Measurements from ENCODE around the gene CYP19A1.
"Not testable (repeated sequence)": the region's sequence is repeated elsewhere in the genome, so short reads cannot be mapped to it uniquely, and the experiment has no call there.

The CYP19A1 gene

GRCh38 chr15:51290720-51291119 is 47.7 kb downstream of the CYP19A1 start:
- no peaks in the 10 kb centered on the region for H3K27me3 ChIP-seq (ENCODE audit: insufficient read depth, low read length)
- H3K9me3 ChIP-seq (ENCODE audit: low read length), result no peaks in the 10 kb centered on the region
- no peak overlapping the region for H2AFZ ChIP-seq (ENCODE audit: low read depth, low read length)
- no peaks in the 10 kb centered on the region for H3K36me3 ChIP-seq (ENCODE audit: insufficient read depth, low read length)
- H3K4me3 ChIP-seq (ENCODE audit: low read length), result no peak overlapping the region
- no peaks in the 10 kb centered on the region for H3K4me1 ChIP-seq (ENCODE audit: insufficient read depth, low read length)

GRCh38 chr15:51289290-51289689 is 49.1 kb downstream of the CYP19A1 start:
- no peak overlapping the region for H3K4me3 ChIP-seq (ENCODE audit: low read length)
- H3K36me3 ChIP-seq (ENCODE audit: insufficient read depth, low read length), result no peaks in the 10 kb centered on the region
- H3K27me3 ChIP-seq (ENCODE audit: insufficient read depth, low read length), result no peaks in the 10 kb centered on the region
- H3K4me1 ChIP-seq (ENCODE audit: insufficient read depth, low read length), result no peaks in the 10 kb centered on the region
- no peaks in the 10 kb centered on the region for H3K9me3 ChIP-seq (ENCODE audit: low read length)
- H2AFZ ChIP-seq (ENCODE audit: low read depth, low read length), result no peak overlapping the region

GRCh38 chr15:51288143-51289065 is 50.0 kb downstream of the CYP19A1 start:
- no peak overlapping the region for H3K4me3 ChIP-seq (ENCODE audit: low read length)
- no peak overlapping the region for H2AFZ ChIP-seq (ENCODE audit: low read depth, low read length)

GRCh38 chr15:51286816-51287215 is 51.6 kb downstream of the CYP19A1 start:
- Histone ChIP-seq H3K9me3 (ENCODE audit: low read length) (no peaks in the 10 kb centered on the region), H3K36me3 (ENCODE audit: insufficient read depth, low read length) (no peaks in the 10 kb centered on the region), H3K4me1 (ENCODE audit: insufficient read depth, low read length) (no peaks in the 10 kb centered on the region), H3K4me3 (ENCODE audit: low read length) (no peak overlapping the region), H2AFZ (ENCODE audit: low read depth, low read length) (no peak overlapping the region), H3K27me3 (ENCODE audit: insufficient read depth, low read length) (no peaks in the 10 kb centered on the region)

More at GRCh38 chr15:51288143-51289065, 50.0 kb downstream of the CYP19A1 start:
- no peaks in the 10 kb centered on the region for H3K4me1 ChIP-seq (ENCODE audit: insufficient read depth, low read length)
- H3K27me3 ChIP-seq (ENCODE audit: insufficient read depth, low read length), result no peaks in the 10 kb centered on the region
- no peaks in the 10 kb centered on the region for H3K9me3 ChIP-seq (ENCODE audit: low read length)
- no peaks in the 10 kb centered on the region for H3K36me3 ChIP-seq (ENCODE audit: insufficient read depth, low read length)

GRCh38 chr15:51285399-51285798 is 53.0 kb downstream of the CYP19A1 start:
- Histone ChIP-seq H3K9me3 (ENCODE audit: low read length) (no peaks in the 10 kb centered on the region), H3K4me1 (ENCODE audit: insufficient read depth, low read length) (no peaks in the 10 kb centered on the region), H2AFZ (ENCODE audit: low read depth, low read length) (no peak overlapping the region), H3K27me3 (ENCODE audit: insufficient read depth, low read length) (no peaks in the 10 kb centered on the region), H3K4me3 (ENCODE audit: low read length) (no peak overlapping the region), H3K36me3 (ENCODE audit: insufficient read depth, low read length) (no peaks in the 10 kb centered on the region)

- no peaks in the 10 kb centered on the region for H3K4me1 ChIP-seq (ENCODE audit: insufficient read depth, low read length)
- no peak overlapping the region for H2AFZ ChIP-seq (ENCODE audit: low read depth, low read length)
- H3K36me3 ChIP-seq (ENCODE audit: insufficient read depth, low read length), result no peaks in the 10 kb centered on the region
- no peaks in the 10 kb centered on the region for H3K27me3 ChIP-seq (ENCODE audit: insufficient read depth, low read length)
- no peak overlapping the region for H3K4me3 ChIP-seq (ENCODE audit: low read length)
- no peaks in the 10 kb centered on the region for H3K9me3 ChIP-seq (ENCODE audit: low read length)
These were observed 53.5 kb downstream of the CYP19A1 start for GRCh38 chr15:51284871-51285270.

GRCh38 chr15:51283026-51283425 is 55.4 kb downstream of the CYP19A1 start:
- Histone ChIP-seq H3K9me3 (ENCODE audit: low read length) (no peaks in the 10 kb centered on the region), H3K4me3 (ENCODE audit: low read length) (no peak overlapping the region)

GRCh38 chr15:51282241-51282640 is 56.2 kb downstream of the CYP19A1 start:
- not testable (repeated sequence) for H3K9me3 ChIP-seq (ENCODE audit: low read length); H3K36me3 ChIP-seq (ENCODE audit: insufficient read depth, low read length); H2AFZ ChIP-seq (ENCODE audit: low read depth, low read length); H3K4me1 ChIP-seq (ENCODE audit: insufficient read depth, low read length); H3K4me3 ChIP-seq (ENCODE audit: low read length); H3K27me3 ChIP-seq (ENCODE audit: insufficient read depth, low read length)

More at GRCh38 chr15:51283026-51283425, 55.4 kb downstream of the CYP19A1 start:
- Histone ChIP-seq H3K4me1 (ENCODE audit: insufficient read depth, low read length) (no peaks in the 10 kb centered on the region), H3K36me3 (ENCODE audit: insufficient read depth, low read length) (no peaks in the 10 kb centered on the region), H3K27me3 (ENCODE audit: insufficient read depth, low read length) (no peaks in the 10 kb centered on the region), H2AFZ (ENCODE audit: low read depth, low read length) (no peak overlapping the region)

GRCh38 chr15:51281368-51281967 is 56.9 kb downstream of the CYP19A1 start:
- Histone ChIP-seq H3K27me3 (ENCODE audit: insufficient read depth, low read length) (no peaks in the 10 kb centered on the region), H3K9me3 (ENCODE audit: low read length) (no peaks in the 10 kb centered on the region), H3K4me3 (ENCODE audit: low read length) (no peak overlapping the region), H3K4me1 (ENCODE audit: insufficient read depth, low read length) (no peaks in the 10 kb centered on the region), H2AFZ (ENCODE audit: low read depth, low read length) (no peak overlapping the region), H3K36me3 (ENCODE audit: insufficient read depth, low read length) (no peaks in the 10 kb centered on the region)

GRCh38 chr15:51280838-51281237 is 57.6 kb downstream of the CYP19A1 start:
- Histone ChIP-seq H3K4me1 (ENCODE audit: insufficient read depth, low read length) (no peaks in the 10 kb centered on the region), H3K9me3 (ENCODE audit: low read length) (no peaks in the 10 kb centered on the region), H3K36me3 (ENCODE audit: insufficient read depth, low read length) (no peaks in the 10 kb centered on the region), H2AFZ (ENCODE audit: low read depth, low read length) (no peak overlapping the region), H3K4me3 (ENCODE audit: low read length) (no peak overlapping the region), H3K27me3 (ENCODE audit: insufficient read depth, low read length) (no peaks in the 10 kb centered on the region)

- Histone ChIP-seq H3K4me3 (ENCODE audit: low read length) (no peak overlapping the region), H3K9me3 (ENCODE audit: low read length) (no peaks in the 10 kb centered on the region), H3K4me1 (ENCODE audit: insufficient read depth, low read length) (no peaks in the 10 kb centered on the region), H3K36me3 (ENCODE audit: insufficient read depth, low read length) (no peaks in the 10 kb centered on the region), H2AFZ (ENCODE audit: low read depth, low read length) (no peak overlapping the region), H3K27me3 (ENCODE audit: insufficient read depth, low read length) (peaks cover 4% of the 10 kb centered on the region)
These were observed 59.0 kb downstream of the CYP19A1 start for GRCh38 chr15:51279391-51279790.

GRCh38 chr15:51277101-51277500 is 61.3 kb downstream of the CYP19A1 start:
- H2AFZ ChIP-seq (ENCODE audit: low read depth, low read length), result no peak overlapping the region
- H3K4me3 ChIP-seq (ENCODE audit: low read length), result no peak overlapping the region
- H3K9me3 ChIP-seq (ENCODE audit: low read length), result no peaks in the 10 kb centered on the region
- H3K4me1 ChIP-seq (ENCODE audit: insufficient read depth, low read length), result no peaks in the 10 kb centered on the region
- H3K36me3 ChIP-seq (ENCODE audit: insufficient read depth, low read length), result no peaks in the 10 kb centered on the region
- H3K27me3 ChIP-seq (ENCODE audit: insufficient read depth, low read length), result peaks cover 4% of the 10 kb centered on the region

- Histone ChIP-seq H3K4me3 (ENCODE audit: low read length) (no peak overlapping the region), H3K36me3 (ENCODE audit: insufficient read depth, low read length) (no peaks in the 10 kb centered on the region), H3K27me3 (ENCODE audit: insufficient read depth, low read length) (peaks cover 4% of the 10 kb centered on the region), H3K9me3 (ENCODE audit: low read length) (no peaks in the 10 kb centered on the region), H2AFZ (ENCODE audit: low read depth, low read length) (no peak overlapping the region), H3K4me1 (ENCODE audit: insufficient read depth, low read length) (no peaks in the 10 kb centered on the region)
These were observed 63.4 kb downstream of the CYP19A1 start for GRCh38 chr15:51274956-51275355.

Data from neuron (in vitro differentiated cells).